ENCODE measurements around the gene EFCAB6. TPM values are rescaled to one million over a fixed set of nuclear protein-coding genes. Genes with fewer than 3 reads are reported as not detected.

EFCAB6 gene
- total and polyA plus RNA-seq, 9 of the 15 experiments (the other 6 are each of a cell fraction or from before 2014, with no cell fraction given), result 0.06 TPM; not detected in 8

DNA sequence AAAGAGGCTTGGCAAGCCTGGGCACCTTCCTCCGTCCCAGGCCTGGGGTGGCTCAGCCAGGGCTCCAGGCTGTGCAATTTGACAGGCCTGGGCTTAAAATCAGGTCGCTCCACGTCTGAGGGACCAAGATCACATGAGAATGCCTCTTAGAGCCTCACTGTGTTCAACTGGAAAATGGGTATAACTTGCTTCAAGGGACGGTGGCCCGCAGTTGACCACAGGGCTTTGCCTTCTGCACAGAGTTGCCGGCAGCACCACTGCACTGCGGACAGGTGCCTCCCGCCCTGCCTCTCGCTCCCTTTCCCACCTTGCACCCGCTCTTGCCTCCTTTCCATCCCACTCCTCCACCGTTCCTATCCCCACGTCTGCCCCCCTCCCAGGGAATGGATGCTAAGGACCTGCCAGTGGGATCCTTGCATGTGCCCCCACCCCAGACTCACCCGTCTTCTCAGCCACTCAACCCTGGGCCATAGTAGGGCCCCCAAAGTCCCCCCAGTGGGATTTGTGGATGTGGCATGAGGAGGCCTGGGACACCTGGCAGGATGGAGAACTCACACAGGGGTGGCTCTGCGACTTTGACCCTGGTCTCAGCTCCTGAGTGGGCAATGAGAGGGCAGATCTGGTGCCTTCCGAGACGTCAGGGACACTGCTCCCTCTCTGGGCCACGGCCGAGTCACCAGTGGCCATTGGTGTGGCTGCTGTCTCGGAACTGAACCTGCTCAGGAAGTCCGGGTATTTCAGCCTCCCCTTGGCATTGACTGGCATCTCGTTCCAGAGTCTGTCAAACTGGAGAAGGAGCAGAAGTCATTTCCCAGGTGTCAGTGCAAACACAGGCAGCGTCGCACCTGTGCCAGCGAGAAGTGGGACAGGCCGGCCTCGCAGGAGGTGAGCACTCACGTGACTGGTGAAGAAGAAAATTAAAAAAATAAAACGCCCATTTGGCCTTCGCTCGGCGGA is 272.3 kb downstream of the EFCAB6 start (continued):
- TF ChIP-seq KAT7 (CRISPR knock-in tag; IDR thresholded peaks at IDR 0.05; ENCODE audit: borderline replicate concordance), result no peak
- TF ChIP-seq ZNF764 (CRISPR knock-in tag; IDR thresholded peaks at IDR 0.05; ENCODE audit: low read depth), result no peak
- TF ChIP-seq BRD9 (IDR thresholded peaks at IDR 0.05; ENCODE audit: low read depth, partially characterized antibody), result no peak
- TF ChIP-seq ZNF512 (tag; IDR thresholded peaks at IDR 0.05), result no peak
- TF ChIP-seq, protein P1, sequence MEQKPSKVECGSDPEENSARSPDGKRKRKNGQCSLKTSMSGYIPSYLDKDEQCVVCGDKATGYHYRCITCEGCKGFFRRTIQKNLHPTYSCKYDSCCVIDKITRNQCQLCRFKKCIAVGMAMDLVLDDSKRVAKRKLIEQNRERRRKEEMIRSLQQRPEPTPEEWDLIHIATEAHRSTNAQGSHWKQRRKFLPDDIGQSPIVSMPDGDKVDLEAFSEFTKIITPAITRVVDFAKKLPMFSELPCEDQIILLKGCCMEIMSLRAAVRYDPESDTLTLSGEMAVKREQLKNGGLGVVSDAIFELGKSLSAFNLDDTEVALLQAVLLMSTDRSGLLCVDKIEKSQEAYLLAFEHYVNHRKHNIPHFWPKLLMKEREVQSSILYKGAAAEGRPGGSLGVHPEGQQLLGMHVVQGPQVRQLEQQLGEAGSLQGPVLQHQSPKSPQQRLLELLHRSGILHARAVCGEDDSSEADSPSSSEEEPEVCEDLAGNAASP (IDR thresholded peaks at IDR 0.05), result no peak
- no peak for TF ChIP-seq NONO (IDR thresholded peaks at IDR 0.05; ENCODE audit: low read depth in 2 of 2, low read length in 1 of 2)

Measured in K562 (cell line).